Nephron (organoid): Measurements from ENCODE around the gene AGGF1.
"Not testable (repeated sequence)": the region's sequence is repeated elsewhere in the genome, so short reads cannot be mapped to it uniquely, and the experiment has no call there.

Source experiments
- H3K27ac Mint-ChIP-seq, 3 experiments: 2 replicates each; pipeline ENCODE4 v1.8.0; 2020; ENCODE audit warnings: mixed read lengths in 3 of 3, mild to moderate bottlenecking in 2 of 3, moderate library complexity in 1 of 3
- H3K27me3 Mint-ChIP-seq: 2 replicates; pipeline ENCODE4 v1.8.0; 2021; ENCODE audit warnings: low read depth, mild to moderate bottlenecking, moderate library complexity, mixed read lengths
- H3K36me3 Mint-ChIP-seq: 2 replicates; pipeline ENCODE4 v1.8.0; 2020; ENCODE audit warnings: low read depth, mixed read lengths
- H3K4me1 Mint-ChIP-seq: 2 replicates; pipeline ENCODE4 v1.8.0; 2020; ENCODE audit warnings: mixed read lengths
- H3K4me3 Mint-ChIP-seq, 3 experiments: 2 replicates each; pipeline ENCODE4 v1.8.0; 2020; ENCODE audit warnings: mild to moderate bottlenecking in 3 of 3, mixed read lengths in 3 of 3, moderate library complexity in 2 of 3
- H3K9me3 Mint-ChIP-seq: 2 replicates; pipeline ENCODE4 v1.8.0; 2020; ENCODE audit warnings: mixed read lengths
- CTCF ChIP-seq, 3 experiments: fragments of 200-600 bp; sonication (generic); IDR thresholded peaks; one replicate each; pipeline ENCODE4 v1.5.0; 2021; ENCODE audit warnings: antibody characterized with exemption in 3 of 3; ENCODE audit not compliant: unreplicated experiment in 3 of 3

AGGF1 gene

DNA sequence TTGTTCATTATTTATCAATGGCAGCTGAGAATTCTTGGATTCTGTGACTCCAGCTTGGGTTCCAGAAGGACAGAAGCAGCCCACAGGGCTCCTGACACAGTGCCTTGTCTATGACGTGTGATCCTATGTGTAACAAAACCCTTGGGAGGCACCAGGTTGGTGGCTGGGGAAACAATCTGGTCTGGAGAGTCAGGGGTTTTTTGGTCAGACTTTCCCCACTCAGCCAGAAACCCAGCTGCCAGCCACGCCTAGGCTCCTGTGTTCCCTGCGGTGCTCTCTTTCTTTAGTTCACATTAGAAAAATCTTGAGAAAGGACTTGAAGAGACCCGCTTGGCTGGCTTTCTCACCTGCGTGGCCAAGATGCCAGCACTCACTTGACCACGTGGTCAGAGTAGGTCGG is 72.3 kb downstream of the AGGF1 start:
- Mint-ChIP-seq H3K27me3 (no peaks in the 10 kb centered on the region), H3K36me3 (peaks cover 56% of the 10 kb centered on the region), H3K4me3 (no peak overlapping the region), H3K27ac (no peak overlapping the region), H3K9me3 (peaks cover 5% of the 10 kb centered on the region), H3K4me1 (no peaks in the 10 kb centered on the region)
- no peak for TF ChIP-seq CTCF (IDR thresholded peaks at IDR 0.05; ENCODE audit: unreplicated experiment in 3 of 3)

DNA sequence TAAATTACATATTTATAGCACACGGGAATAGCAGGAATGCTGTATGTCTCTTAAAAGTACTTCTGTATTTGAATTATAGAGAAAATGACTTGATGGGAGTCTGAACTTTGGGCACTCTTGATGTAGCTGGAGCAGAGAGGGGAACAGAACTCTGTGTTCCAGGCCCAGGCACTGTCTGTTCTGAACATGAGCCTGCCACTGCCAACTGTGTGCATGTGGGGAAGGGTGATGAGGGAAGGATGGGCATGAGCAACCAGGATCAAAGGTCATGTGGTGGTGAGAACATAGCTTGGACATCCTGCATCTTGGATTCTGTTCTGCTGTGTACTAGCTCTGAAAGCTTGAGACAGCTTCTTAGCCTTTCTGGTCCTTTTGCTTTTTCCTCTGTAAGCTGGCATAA is 73.3 kb downstream of the AGGF1 start:
- H3K9me3 Mint-ChIP-seq, result peaks cover 5% of the 10 kb centered on the region
- no peaks in the 10 kb centered on the region for H3K27me3 Mint-ChIP-seq
- H3K27ac Mint-ChIP-seq, result no peak overlapping the region
- TF ChIP-seq CTCF (IDR thresholded peaks at IDR 0.05; ENCODE audit: unreplicated experiment in 3 of 3), result no peak
- peaks cover 56% of the 10 kb centered on the region for H3K36me3 Mint-ChIP-seq
- no peaks in the 10 kb centered on the region for H3K4me1 Mint-ChIP-seq
- H3K4me3 Mint-ChIP-seq, result no peak overlapping the region

- Mint-ChIP-seq H3K4me3 (no peak overlapping the region), H3K4me1 (no peaks in the 10 kb centered on the region), H3K27me3 (no peaks in the 10 kb centered on the region), H3K36me3 (peaks cover 55% of the 10 kb centered on the region), H3K27ac (no peak overlapping the region), H3K9me3 (peaks cover 5% of the 10 kb centered on the region)
- TF ChIP-seq CTCF (IDR thresholded peaks at IDR 0.05; ENCODE audit: unreplicated experiment in 3 of 3), result no peak
These were observed 74.6 kb downstream of the AGGF1 start for GRCh38 chr5:77104813-77105212.

DNA sequence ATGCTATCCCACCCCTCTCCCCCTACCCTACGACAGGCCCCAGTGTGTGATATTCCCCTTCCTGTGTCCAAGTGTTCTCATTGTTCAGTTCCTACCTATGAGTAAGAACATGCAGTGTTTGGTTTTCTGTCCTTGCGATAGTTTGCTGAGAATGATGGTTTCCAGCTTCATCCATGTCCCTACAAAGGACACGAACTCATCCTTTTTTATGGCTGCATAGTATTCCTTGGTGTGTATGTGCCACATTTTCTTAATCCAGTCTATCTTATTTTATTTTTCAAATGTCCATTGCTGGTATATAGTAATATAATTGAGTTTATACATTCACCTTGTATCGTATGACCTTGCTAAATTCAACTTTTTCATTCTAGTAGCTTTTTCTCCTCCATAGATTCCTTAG is 76.8 kb downstream of the AGGF1 start:
- not testable (repeated sequence) for H3K9me3 Mint-ChIP-seq, H3K27me3 Mint-ChIP-seq, H3K4me1 Mint-ChIP-seq, H3K27ac Mint-ChIP-seq, H3K4me3 Mint-ChIP-seq
- H3K36me3 Mint-ChIP-seq, result peaks cover 54% of the 10 kb centered on the region
